HepG2 (cell line): Measurements from ENCODE around the gene TCEANC. TPM values are rescaled to one million over a fixed set of nuclear protein-coding genes. Genes with fewer than 3 reads are reported as not detected.

Experiments
- ATAC-seq: fragments of 200-7000 bp; cut with Tn5 transposase; 3 replicates; pipeline ENCODE4 v1.9.1; 2020; ENCODE audit warnings: mild to moderate bottlenecking, moderate library complexity
- BruUV-seq: library from RNA; stranded (reverse); fragments of 400-500 nt; replicated peaks from 2 replicates; lab custom pipeline; 2021; lab: Mats Ljungman, UMichigan
- CTCF ChIA-PET: fragments of 300-600 bp; formaldehyde crosslinking; extraction: SDS; loops from one replicate; lab custom pipeline; 2021; ENCODE audit warnings: low total read pairs, inconsistent platforms, low intra/inter-chr PET ratio; lab: Yijun Ruan, JAX
- POLR2A ChIA-PET: fragments of 350-600 bp; sonication (Branson Sonifier 250); formaldehyde crosslinking; loops from one replicate; lab custom pipeline; 2020; ENCODE audit warnings: antibody characterized with exemption, inconsistent platforms; lab: Yijun Ruan, JAX
- DNase-seq: peaks from one replicate; pipeline ENCODE4 v3.0.0-alpha.2; 2015; ENCODE audit warnings: low spot score
- FAIRE-seq: peaks from 3 replicates; lab custom pipeline; 2011; peaks lifted over from hg19 to GRCh38; lab: Jason Lieb, UNC
- H2AFZ ChIP-seq: one replicate; pipeline ENCODE4 v1.6.1; 2011; ENCODE audit warnings: low read length, inconsistent platforms
- H3K27ac ChIP-seq: fragments of 300-600 bp; 3 replicates; pipeline ENCODE4 v1.8.0; 2011; ENCODE audit warnings: mixed run types, mild to moderate bottlenecking, mixed read lengths, low read length, inconsistent platforms; ENCODE audit not compliant: insufficient read depth; ENCODE audit errors: extremely low read length
- H3K27me3 ChIP-seq, 2 experiments: fragments of 200-600 bp in 1 of 2; 2 replicates in 1 of 2; 3 replicates in 1 of 2; pipeline versions ENCODE4 v1.6.0 to v1.8.0; 2011; ENCODE audit warnings: low read length in 2 of 2, mild to moderate bottlenecking in 2 of 2, moderate library complexity in 2 of 2, inconsistent platforms in 1 of 2; ENCODE audit not compliant: insufficient read depth in 2 of 2, control insufficient read depth in 1 of 2
- H3K36me3 ChIP-seq, 2 experiments: fragments of 200-600 bp in 1 of 2; replicated peaks in 1 of 2; 2 replicates in 1 of 2; 3 replicates in 1 of 2; pipeline versions ENCODE4 v1.5.1 to v1.8.0; 2011; ENCODE audit warnings: low read length in 2 of 2, inconsistent platforms in 1 of 2; ENCODE audit not compliant: insufficient read depth in 2 of 2, control insufficient read depth in 1 of 2
- H3K4me1 ChIP-seq: 2 replicates; pipeline ENCODE4 v1.5.1; 2012; ENCODE audit warnings: low read length, inconsistent platforms; ENCODE audit not compliant: insufficient read depth
- H3K4me2 ChIP-seq: 2 replicates; pipeline ENCODE4 v1.6.0; 2011; ENCODE audit warnings: low read depth, low read length, inconsistent platforms
- H3K4me3 ChIP-seq, 3 experiments: fragments of 200-600 bp in 1 of 3; sonication (generic), shearing (Covaris generic) in 1 of 3; replicated peaks in 1 of 3; 2 replicates each; pipeline ENCODE4 v1.5.1; 2011 to 2016; ENCODE audit warnings: low read length in 3 of 3, inconsistent platforms in 2 of 3, low read depth in 2 of 3, mild to moderate bottlenecking in 2 of 3, control low read depth in 1 of 3, mixed read lengths in 1 of 3; ENCODE audit not compliant: insufficient read depth in 1 of 3
- H3K79me2 ChIP-seq: one replicate; pipeline ENCODE4 v1.6.1; 2011; ENCODE audit warnings: low read length, inconsistent platforms; ENCODE audit not compliant: insufficient read depth
- H3K9ac ChIP-seq: 2 replicates; pipeline ENCODE4 v1.6.0; 2011; ENCODE audit warnings: mild to moderate bottlenecking, low read depth, low read length, inconsistent platforms; ENCODE audit not compliant: insufficient read depth
- H3K9me3 ChIP-seq: 2 replicates; pipeline ENCODE4 v1.5.1; 2012; ENCODE audit warnings: mild to moderate bottlenecking, low read length
- H4K20me1 ChIP-seq: 2 replicates; pipeline ENCODE4 v1.6.0; 2011; ENCODE audit warnings: inconsistent platforms, mild to moderate bottlenecking, low read length, moderate library complexity; ENCODE audit not compliant: insufficient read depth
- ARNT2 ChIP-seq: sonication (generic); formaldehyde crosslinking; IDR thresholded peaks from 2 replicates; pipeline ENCODE4 v1.8.0; 2022; ENCODE audit warnings: mild to moderate bottlenecking, low read depth, missing genetic modification reagents, moderate library complexity
- ISX ChIP-seq: sonication (generic); formaldehyde crosslinking; conservative IDR thresholded peaks from 2 replicates; pipeline ENCODE4 v1.5.0; 2020; ENCODE audit warnings: missing genetic modification reagents
- KLF16 ChIP-seq, 2 experiments: sonication (generic) in 1 of 2; formaldehyde crosslinking in 1 of 2; IDR thresholded peaks; 2 replicates each; pipeline versions ENCODE4 v1.6.1 to v1.8.0; 2016 to 2023; ENCODE audit warnings: missing genetic modification reagents in 2 of 2, missing compliant biosample characterization in 1 of 2
- MTA1 ChIP-seq: sonication (generic); formaldehyde crosslinking; IDR thresholded peaks from 2 replicates; pipeline ENCODE4 v1.4.0; 2020; ENCODE audit warnings: missing genetic modification reagents, mild to moderate bottlenecking, borderline replicate concordance
- NFE2L1 ChIP-seq: sonication (generic); formaldehyde crosslinking; IDR thresholded peaks from 2 replicates; pipeline ENCODE4 v1.4.0; 2020; ENCODE audit warnings: missing genetic modification reagents, mild to moderate bottlenecking, borderline replicate concordance
- RXRA ChIP-seq: sonication (generic); formaldehyde crosslinking; IDR thresholded peaks from 2 replicates; pipeline ENCODE4 v1.5.1; 2020; ENCODE audit warnings: missing genetic modification reagents
- SRY ChIP-seq: sonication (generic); formaldehyde crosslinking; IDR thresholded peaks from 2 replicates; pipeline ENCODE4 v1.8.0; 2022; ENCODE audit warnings: mild to moderate bottlenecking, missing genetic modification reagents
- ZMYM4 ChIP-seq: sonication (generic); formaldehyde crosslinking; IDR thresholded peaks from 2 replicates; pipeline ENCODE4 v1.8.1; 2023; ENCODE audit warnings: mild to moderate bottlenecking, missing genetic modification reagents
- ZNF20 ChIP-seq: sonication (generic); formaldehyde crosslinking; IDR thresholded peaks from 2 replicates; pipeline ENCODE4 v1.4.0; 2020; ENCODE audit warnings: mild to moderate bottlenecking, moderate library complexity, missing genetic modification reagents
- ZNF883 ChIP-seq: sonication (generic); formaldehyde crosslinking; IDR thresholded peaks from 2 replicates; pipeline ENCODE4 v1.5.1; 2020; ENCODE audit warnings: mild to moderate bottlenecking, missing genetic modification reagents; ENCODE audit errors: not compliant biosample characterization
- WGBS: methylation state at CpG from one replicate; pipeline ENCODE4 v1.1.6; 2017; ENCODE audit warnings: low lambda C conversion rate; 5-methylcytosine and 5-hydroxymethylcytosine counted together
- in situ Hi-C: cut with HindIII; loops from 2 replicates; pipeline ENCODE4 v1.10.0; 2017; ENCODE audit warnings: low pct_unique_long_range_greater_than_20kb; ENCODE audit not compliant: extremely low pct_ligation_motif_present
- intact Hi-C: fragments of 100-400 bp; cut with micrococcal nuclease; formaldehyde crosslinking; loops from one replicate; pipeline ENCODE4 v1.10.0; 2022; ENCODE audit not compliant: unreplicated experiment
- polyA plus RNA-seq, 8 experiments: library from polyadenylated mRNA; depleted of rRNA in 3 of 8; stranded (reverse) in 7 of 8; unstranded in 1 of 8; fragments of >200 nt; fragmentation: Illumina TruSeq in 4 of 8; extraction: Trizol in 4 of 8; gene quantifications; 2 replicates each; pipeline versions ENCODE4 v1.2.1 to v1.2.3, GENCODE V29; 2011 to 2016; ENCODE audit warnings: low read depth in 4 of 8, missing spikeins in 1 of 8, mixed read lengths in 1 of 8; ENCODE audit not compliant: insufficient read depth in 1 of 8
- total RNA-seq, 5 experiments: library from RNA; depleted of rRNA; stranded (reverse); fragments of >200 nt; fragmentation: Illumina TruSeq; extraction: Trizol; gene quantifications; 2 replicates each; pipeline ENCODE4 v1.2.3, GENCODE V29; 2016; ENCODE audit warnings: low read depth in 1 of 5
- TF ChIP-seq, protein P1 (sequence below), 2 experiments: sonication (generic) in 1 of 2; formaldehyde crosslinking in 1 of 2; IDR thresholded peaks; 2 replicates each; pipeline versions ENCODE4 v1.6.1 to v1.9.0; 2014 to 2022; ENCODE audit warnings: antibody characterized with exemption in 1 of 2, borderline replicate concordance in 1 of 2, inconsistent platforms in 1 of 2, low read depth in 1 of 2, missing genetic modification reagents in 1 of 2
- TF ChIP-seq, protein P2 (sequence below): sonication (generic); formaldehyde crosslinking; IDR thresholded peaks from 2 replicates; pipeline ENCODE4 v1.4.0; 2020; ENCODE audit warnings: missing genetic modification reagents, borderline replicate concordance

The TCEANC gene
- total and polyA plus RNA-seq, 2 of the 13 experiments (the other 11 are each of a cell fraction or from before 2014, with no cell fraction given), result 0.51 to 0.97 TPM

DNA sequence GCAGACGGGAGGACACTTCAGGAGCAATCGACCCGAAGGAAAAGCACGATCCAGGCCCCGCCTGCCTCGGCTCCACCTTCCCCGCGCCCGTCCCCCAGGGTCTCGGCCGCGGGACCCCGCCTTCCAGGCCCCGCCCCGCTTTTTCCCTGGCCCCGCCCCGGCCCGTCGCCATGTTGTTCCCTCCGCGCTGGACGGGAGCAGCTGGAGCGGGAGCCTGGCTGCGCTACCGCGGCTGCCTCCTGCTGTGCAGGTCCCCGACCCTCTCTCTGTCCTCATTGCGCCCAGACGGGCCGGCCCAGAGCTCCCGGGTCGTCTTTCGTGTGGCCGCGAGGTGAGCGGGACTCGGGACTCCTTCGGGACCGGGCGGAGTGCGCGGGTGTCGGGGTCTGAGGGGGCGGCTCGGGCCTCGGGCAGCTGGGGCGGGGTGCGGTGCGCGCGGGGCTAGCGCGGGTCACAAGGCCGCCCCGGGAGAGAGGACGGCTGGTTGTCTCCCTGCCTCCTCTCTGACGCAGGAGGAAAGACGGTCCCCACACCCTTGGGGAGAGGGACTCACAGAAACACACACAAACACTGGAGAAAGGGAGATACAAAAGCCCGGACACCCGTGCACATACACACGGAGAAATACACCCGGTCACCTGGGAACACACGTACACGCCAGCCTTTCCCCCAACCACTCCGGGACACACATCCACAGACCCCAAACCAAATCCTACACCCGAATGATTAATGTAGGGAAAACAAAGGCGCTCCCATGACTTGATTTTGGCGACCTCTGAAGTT lies 36.2 kb downstream of the TCEANC start, which contains the start of gene RAB9A:
RAB9A (plus strand) TSS at position 171 of the 783 bp plus-strand sequence. CDS start 19,619 bp downstream, outside the sequence.
- in situ Hi-C loops, result no loop called here
- WGBS, result 3% methylated on average over 10 of the region's 68 CpGs
- peak; percentile 33 for DNase-seq
- TF ChIP-seq MTA1 (peak; percentile 47; the same call in 1 of the 2 replicates), ARNT2 (0 out of 2 replicates have a peak, but pooled peaks have one; percentile 66), ISX (no peak), SRY (0 out of 2 replicates have a peak, but pooled peaks have one; percentile 31), NFE2L1 (CRISPR knock-in tag) (no peak), ZNF20 (CRISPR knock-in tag) (no peak), RXRA (0 out of 2 replicates have a peak, but pooled peaks have one; percentile 20), ZMYM4 (CRISPR knock-in tag) (0 out of 2 replicates have a peak, but pooled peaks have one; percentile 33), KLF16 (CRISPR knock-in tag; IDR thresholded peaks at IDR 0.05) (peak in 1 of 2 experiments; percentile 52; a peak in 1 of 4 replicates), ZNF883 (CRISPR knock-in tag) (peak; percentile 41)
- TF ChIP-seq, protein P1, sequence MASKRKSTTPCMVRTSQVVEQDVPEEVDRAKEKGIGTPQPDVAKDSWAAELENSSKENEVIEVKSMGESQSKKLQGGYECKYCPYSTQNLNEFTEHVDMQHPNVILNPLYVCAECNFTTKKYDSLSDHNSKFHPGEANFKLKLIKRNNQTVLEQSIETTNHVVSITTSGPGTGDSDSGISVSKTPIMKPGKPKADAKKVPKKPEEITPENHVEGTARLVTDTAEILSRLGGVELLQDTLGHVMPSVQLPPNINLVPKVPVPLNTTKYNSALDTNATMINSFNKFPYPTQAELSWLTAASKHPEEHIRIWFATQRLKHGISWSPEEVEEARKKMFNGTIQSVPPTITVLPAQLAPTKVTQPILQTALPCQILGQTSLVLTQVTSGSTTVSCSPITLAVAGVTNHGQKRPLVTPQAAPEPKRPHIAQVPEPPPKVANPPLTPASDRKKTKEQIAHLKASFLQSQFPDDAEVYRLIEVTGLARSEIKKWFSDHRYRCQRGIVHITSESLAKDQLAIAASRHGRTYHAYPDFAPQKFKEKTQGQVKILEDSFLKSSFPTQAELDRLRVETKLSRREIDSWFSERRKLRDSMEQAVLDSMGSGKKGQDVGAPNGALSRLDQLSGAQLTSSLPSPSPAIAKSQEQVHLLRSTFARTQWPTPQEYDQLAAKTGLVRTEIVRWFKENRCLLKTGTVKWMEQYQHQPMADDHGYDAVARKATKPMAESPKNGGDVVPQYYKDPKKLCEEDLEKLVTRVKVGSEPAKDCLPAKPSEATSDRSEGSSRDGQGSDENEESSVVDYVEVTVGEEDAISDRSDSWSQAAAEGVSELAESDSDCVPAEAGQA (IDR thresholded peaks at IDR 0.05; ENCODE audit: low read depth), result 0 out of 2 replicates have a peak, but pooled peaks have one; percentile 15
- TF ChIP-seq, protein P1 (CRISPR knock-in tag; IDR thresholded peaks at IDR 0.05; ENCODE audit: borderline replicate concordance), result no peak
- TF ChIP-seq, protein P2, sequence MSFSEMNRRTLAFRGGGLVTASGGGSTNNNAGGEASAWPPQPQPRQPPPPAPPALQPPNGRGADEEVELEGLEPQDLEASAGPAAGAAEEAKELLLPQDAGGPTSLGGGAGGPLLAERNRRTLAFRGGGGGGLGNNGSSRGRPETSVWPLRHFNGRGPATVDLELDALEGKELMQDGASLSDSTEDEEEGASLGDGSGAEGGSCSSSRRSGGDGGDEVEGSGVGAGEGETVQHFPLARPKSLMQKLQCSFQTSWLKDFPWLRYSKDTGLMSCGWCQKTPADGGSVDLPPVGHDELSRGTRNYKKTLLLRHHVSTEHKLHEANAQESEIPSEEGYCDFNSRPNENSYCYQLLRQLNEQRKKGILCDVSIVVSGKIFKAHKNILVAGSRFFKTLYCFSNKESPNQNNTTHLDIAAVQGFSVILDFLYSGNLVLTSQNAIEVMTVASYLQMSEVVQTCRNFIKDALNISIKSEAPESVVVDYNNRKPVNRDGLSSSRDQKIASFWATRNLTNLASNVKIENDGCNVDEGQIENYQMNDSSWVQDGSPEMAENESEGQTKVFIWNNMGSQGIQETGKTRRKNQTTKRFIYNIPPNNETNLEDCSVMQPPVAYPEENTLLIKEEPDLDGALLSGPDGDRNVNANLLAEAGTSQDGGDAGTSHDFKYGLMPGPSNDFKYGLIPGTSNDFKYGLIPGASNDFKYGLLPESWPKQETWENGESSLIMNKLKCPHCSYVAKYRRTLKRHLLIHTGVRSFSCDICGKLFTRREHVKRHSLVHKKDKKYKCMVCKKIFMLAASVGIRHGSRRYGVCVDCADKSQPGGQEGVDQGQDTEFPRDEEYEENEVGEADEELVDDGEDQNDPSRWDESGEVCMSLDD (CRISPR knock-in tag), result no peak

More for the DNA sequence above, 36.2 kb downstream of the TCEANC start, which contains the start of gene RAB9A:
- intact Hi-C loops, result loop anchor here (2.0 kb wide), 2 partner anchors 30 to 46 kb away; partner anchors contain the start of genes OFD1 and TRAPPC2
- no TSS peak for BruUV-seq
- H3K4me3 ChIP-seq, result peak within 1 kb of the TSS; percentile 68 to 88 (median 80)
- no peaks in the 10 kb centered on the region for H3K27me3 ChIP-seq
- FAIRE-seq (no peak), ATAC-seq (peak; percentile 96)
- peaks cover 43% of the 10 kb centered on the region for H3K79me2 ChIP-seq
- peak within 1 kb of the TSS; percentile 83 for H2AFZ ChIP-seq
- no peaks in the 10 kb centered on the region for H3K9me3 ChIP-seq
- H3K4me1 ChIP-seq, result peaks cover 38% of the 10 kb centered on the region
- H3K4me2 ChIP-seq, result peak within 1 kb of the TSS; percentile 77
- peak within 1 kb of the TSS; percentile 83 for H3K9ac ChIP-seq
- CTCF ChIA-PET, result no interaction called here
- peak within 1 kb of the TSS; percentile 80 for H3K27ac ChIP-seq
- H3K36me3 ChIP-seq, result no peaks in the 10 kb centered on the region
- H4K20me1 ChIP-seq, result 0 out of 2 replicates have a peak, but pooled peaks cover 3% of the 10 kb centered on the region
- POLR2A ChIA-PET, result interaction anchor here (0.6 to 1.1 kb wide), 5 partner anchors 14 to 45 kb away, joined by 3 to 11 read pairs (median 4); partner anchors contain the start of genes OFD1 and TRAPPC2
